Mesenchymal stem cell (in vitro differentiated cells and primary cell): Measurements from ENCODE around the gene TMEM147.

Experiments
- DNase-seq: peaks from one replicate; pipeline ENCODE4 v3.0.0-alpha.2; 2013
- H2AFZ ChIP-seq: one replicate; pipeline ENCODE4 v1.6.1; 2013; ENCODE audit warnings: low read depth, mild to moderate bottlenecking, control low read depth, inconsistent platforms, low read length, moderate library complexity
- H2AK5ac ChIP-seq: 2 replicates; pipeline ENCODE4 v1.6.1; 2013; ENCODE audit warnings: low read length, moderate library complexity, mild to moderate bottlenecking, inconsistent platforms; ENCODE audit not compliant: severe bottlenecking
- H2BK120ac ChIP-seq: one replicate; pipeline ENCODE4 v1.6.1; 2013; ENCODE audit warnings: low read depth, mild to moderate bottlenecking, inconsistent platforms, low read length, moderate library complexity
- H2BK12ac ChIP-seq, 2 experiments: one replicate each; pipeline ENCODE4 v1.6.1; 2013; ENCODE audit warnings: inconsistent platforms in 2 of 2, low read length in 2 of 2, mild to moderate bottlenecking in 2 of 2, moderate library complexity in 2 of 2, control low read depth in 1 of 2
- H2BK15ac ChIP-seq: one replicate; pipeline ENCODE4 v1.6.1; 2013; ENCODE audit warnings: mild to moderate bottlenecking, low read depth, inconsistent platforms; ENCODE audit not compliant: poor library complexity, severe bottlenecking
- H2BK5ac ChIP-seq: 2 replicates; pipeline ENCODE4 v1.6.1; 2013; ENCODE audit warnings: low read depth, mild to moderate bottlenecking, low read length, control low read depth, inconsistent platforms; ENCODE audit not compliant: poor library complexity, severe bottlenecking
- H3K14ac ChIP-seq, 2 experiments: one replicate each; pipeline ENCODE4 v1.6.1; 2013; ENCODE audit warnings: inconsistent platforms in 2 of 2, low read length in 2 of 2, control low read depth in 1 of 2, mild to moderate bottlenecking in 1 of 2, moderate library complexity in 1 of 2
- H3K18ac ChIP-seq, 2 experiments: one replicate each; pipeline ENCODE4 v1.6.1; 2013; ENCODE audit warnings: inconsistent platforms in 2 of 2, low read length in 2 of 2, control low read depth in 1 of 2, low read depth in 1 of 2, mild to moderate bottlenecking in 1 of 2
- H3K23ac ChIP-seq, 2 experiments: one replicate each; pipeline ENCODE4 v1.6.1; 2013; ENCODE audit warnings: inconsistent platforms in 2 of 2, low read length in 2 of 2, mild to moderate bottlenecking in 2 of 2, moderate library complexity in 2 of 2, control low read depth in 1 of 2
- H3K27ac ChIP-seq: 2 replicates; pipeline ENCODE4 v1.5.1; 2013; ENCODE audit warnings: mild to moderate bottlenecking, moderate library complexity, low read length, control low read depth, inconsistent platforms; ENCODE audit not compliant: poor library complexity, severe bottlenecking
- H3K27me3 ChIP-seq, 2 experiments: 2 replicates each; pipeline versions ENCODE4 v1.6.1 to v1.7.0; 2013; ENCODE audit warnings: low read length in 2 of 2, mild to moderate bottlenecking in 2 of 2, moderate library complexity in 2 of 2, control low read depth in 1 of 2, inconsistent platforms in 1 of 2; ENCODE audit not compliant: control insufficient read depth in 1 of 2, insufficient read depth in 1 of 2
- H3K36me3 ChIP-seq, 2 experiments: 2 replicates each; pipeline versions ENCODE4 v1.6.1 to v1.7.0; 2013; ENCODE audit warnings: low read length in 2 of 2, control low read depth in 1 of 2, inconsistent platforms in 1 of 2, low read depth in 1 of 2, mild to moderate bottlenecking in 1 of 2; ENCODE audit not compliant: insufficient read depth in 2 of 2, control insufficient read depth in 1 of 2
- H3K4ac ChIP-seq, 2 experiments: one replicate each; pipeline ENCODE4 v1.6.1; 2013; ENCODE audit warnings: inconsistent platforms in 2 of 2, low read length in 2 of 2, mild to moderate bottlenecking in 2 of 2, moderate library complexity in 2 of 2, control low read depth in 1 of 2, low read depth in 1 of 2
- H3K4me1 ChIP-seq: 2 replicates; pipeline ENCODE4 v1.6.1; 2013; ENCODE audit warnings: low read depth, low read length, control low read depth; ENCODE audit not compliant: control insufficient read depth, insufficient read depth
- H3K4me2 ChIP-seq: 2 replicates; pipeline ENCODE4 v1.6.1; 2013; ENCODE audit warnings: low read length, mild to moderate bottlenecking, inconsistent platforms; ENCODE audit not compliant: poor library complexity, severe bottlenecking
- H3K4me3 ChIP-seq, 2 experiments: 2 replicates each; pipeline versions ENCODE4 v1.5.1 to v1.7.0; 2013; ENCODE audit warnings: low read length in 2 of 2, mild to moderate bottlenecking in 2 of 2, control low read depth in 1 of 2, low read depth in 1 of 2; ENCODE audit not compliant: insufficient read depth in 1 of 2
- H3K79me1 ChIP-seq: replicated peaks from 2 replicates; pipeline ENCODE4 v1.6.1; 2013; ENCODE audit warnings: mild to moderate bottlenecking, control low read depth, low read length, inconsistent platforms; ENCODE audit not compliant: poor library complexity, severe bottlenecking
- H3K9ac ChIP-seq: 2 replicates; pipeline ENCODE4 v1.7.0; 2013; ENCODE audit warnings: mild to moderate bottlenecking, low read length, moderate library complexity
- H3K9me3 ChIP-seq: 2 replicates; pipeline ENCODE4 v1.7.0; 2013; ENCODE audit warnings: mild to moderate bottlenecking, low read length; ENCODE audit not compliant: control insufficient read depth
- H4K8ac ChIP-seq: one replicate; pipeline ENCODE4 v1.6.1; 2013; ENCODE audit warnings: inconsistent platforms, mild to moderate bottlenecking, low read length, moderate library complexity
- H4K91ac ChIP-seq: one replicate; pipeline ENCODE4 v1.6.1; 2013; ENCODE audit warnings: mild to moderate bottlenecking, low read length, inconsistent platforms
- WGBS: methylation state at CpG from one replicate; pipeline ENCODE4 v1.1.7; 2013; ENCODE audit warnings: mixed read lengths; 5-methylcytosine and 5-hydroxymethylcytosine counted together

The TMEM147 gene

DNA sequence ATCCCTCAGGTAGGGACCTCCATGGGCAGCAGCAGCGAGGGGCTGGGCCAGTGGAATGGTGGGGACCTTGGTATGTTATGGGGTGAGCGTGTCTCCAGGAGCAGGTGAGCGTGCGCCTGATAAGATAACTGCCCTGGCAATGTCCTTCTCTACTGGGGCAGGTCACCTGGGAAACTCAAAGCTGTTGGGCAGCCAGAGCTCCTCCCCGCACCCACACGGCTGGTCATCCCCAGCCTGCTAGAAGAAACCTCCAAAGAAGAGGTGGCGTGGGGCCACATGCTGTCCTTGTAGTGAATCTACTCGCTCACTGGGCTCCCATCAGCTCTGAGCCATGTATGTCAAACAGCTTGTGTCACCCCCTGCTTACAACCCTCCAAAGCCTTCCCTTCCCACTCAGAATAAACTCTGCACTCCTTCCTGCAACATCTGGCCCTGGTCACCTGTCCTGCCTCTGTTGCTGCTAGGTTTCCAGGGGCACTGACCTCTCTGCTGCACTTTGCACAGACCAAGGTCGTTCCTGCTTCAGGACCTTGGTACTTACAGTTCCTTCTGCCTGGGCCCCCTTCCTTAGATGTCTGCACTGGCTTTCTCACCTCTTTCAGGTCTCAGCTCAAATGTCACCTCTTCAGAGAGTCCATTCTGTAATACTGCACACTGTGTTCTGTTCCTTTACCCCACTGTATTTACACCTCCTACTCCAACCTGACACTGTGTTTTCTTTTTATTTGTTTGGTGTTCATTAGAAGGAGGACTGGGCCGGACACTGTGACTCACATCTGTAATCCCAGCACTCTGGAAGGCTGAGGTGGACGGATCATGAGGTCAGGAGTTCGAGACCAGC lies 19.8 kb downstream of the TMEM147 start:
- Histone ChIP-seq H2BK5ac (no peak overlapping the region), H3K4me3 (no peak overlapping the region), H2AFZ (no peak overlapping the region), H3K27ac (no peak overlapping the region), H3K23ac (no peak overlapping the region), H4K8ac (no peak overlapping the region), H3K4me1 (no peaks in the 10 kb centered on the region), H4K91ac (no peak overlapping the region), H2BK12ac (no peak overlapping the region), H3K18ac (no peak overlapping the region), H2AK5ac (no peak overlapping the region), H3K4me2 (no peak overlapping the region), H3K4ac (no peak overlapping the region), H2BK120ac (no peak overlapping the region), H3K27me3 (peaks cover 9 to 66% of the 10 kb centered on the region in 2 experiments), H3K9me3 (no peaks in the 10 kb centered on the region), H3K79me1 (no peaks in the 10 kb centered on the region), H3K9ac (no peak overlapping the region), H3K36me3 (no peaks in the 10 kb centered on the region), H3K14ac (no peak overlapping the region), H2BK15ac (no peak overlapping the region)
- 77% methylated on average over 10 of the region's 12 CpGs for WGBS
- no peak for DNase-seq

DNA sequence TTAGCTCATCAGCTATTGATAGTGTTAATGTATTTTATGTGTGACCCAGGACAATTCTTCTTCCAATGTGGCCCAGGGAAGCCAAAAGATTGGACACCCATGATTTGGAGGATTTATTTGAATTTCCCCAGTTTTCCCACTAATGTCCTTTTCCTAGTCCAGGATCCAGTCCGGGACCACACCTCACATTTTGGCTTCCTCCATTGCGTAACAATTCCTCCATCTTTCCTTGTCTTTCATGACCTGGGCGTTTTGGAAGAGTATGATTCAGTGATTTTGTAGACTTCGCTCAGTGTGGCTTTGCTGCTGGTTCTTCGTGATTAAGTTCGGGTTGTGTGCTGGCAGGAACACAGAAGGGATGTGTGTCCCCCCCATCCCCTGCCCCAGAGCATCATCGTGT lies 21.3 kb downstream of the TMEM147 start:
- Histone ChIP-seq H2AFZ (no peak overlapping the region), H4K8ac (no peak overlapping the region), H3K4me2 (no peak overlapping the region), H3K23ac (no peak overlapping the region), H3K9me3 (no peaks in the 10 kb centered on the region), H3K18ac (no peak overlapping the region), H3K27me3 (peaks cover 14 to 67% of the 10 kb centered on the region in 2 experiments), H3K27ac (no peak overlapping the region), H2BK15ac (no peak overlapping the region), H3K14ac (no peak overlapping the region), H3K4me3 (no peak overlapping the region), H2BK120ac (no peak overlapping the region), H2BK12ac (no peak overlapping the region), H3K36me3 (no peaks in the 10 kb centered on the region), H3K4me1 (no peaks in the 10 kb centered on the region), H2AK5ac (no peak overlapping the region), H3K79me1 (no peaks in the 10 kb centered on the region), H4K91ac (no peak overlapping the region), H2BK5ac (no peak overlapping the region), H3K4ac (no peak overlapping the region), H3K9ac (no peak overlapping the region)
- WGBS = 77% methylated on average over 5 of the region's 7 CpGs
- DNase-seq = no peak

DNA sequence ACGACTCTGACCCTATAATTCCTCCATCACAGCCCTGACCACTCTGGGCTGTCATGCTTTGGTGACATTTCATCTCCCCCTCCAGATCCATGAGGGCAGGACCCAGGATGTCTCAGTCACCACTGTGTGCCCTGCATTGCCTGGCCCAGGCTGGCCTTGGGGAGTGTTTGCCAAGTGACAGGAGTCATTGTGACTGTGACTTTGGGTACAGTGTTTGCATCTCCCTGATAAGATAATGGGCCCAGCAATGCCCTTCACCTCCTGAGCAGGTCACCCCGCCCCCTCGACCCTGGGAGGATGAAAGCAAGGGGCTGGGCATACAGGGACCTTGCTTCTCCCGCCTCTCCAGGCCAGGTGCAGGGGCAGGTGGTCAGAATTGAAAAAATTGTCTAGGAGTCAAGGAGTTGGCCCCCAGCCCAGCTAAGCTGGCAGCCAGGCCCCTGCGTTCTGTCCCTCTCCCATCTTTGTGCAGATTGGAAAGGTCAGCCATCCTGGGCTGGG lies 23.9 kb downstream of the TMEM147 start:
- no peak overlapping the region for H3K4me3 ChIP-seq
- H3K23ac ChIP-seq = no peak overlapping the region
- no peak overlapping the region for H2BK120ac ChIP-seq
- 64% methylated on average over 5 of the region's 5 CpGs for WGBS
- no peak overlapping the region for H2BK15ac ChIP-seq
- peak overlapping the region; percentile 31 for H4K8ac ChIP-seq
- no peak overlapping the region for H3K9ac ChIP-seq
- H2BK12ac ChIP-seq = no peak overlapping the region
- H3K9me3 ChIP-seq = no peaks in the 10 kb centered on the region
- H3K36me3 ChIP-seq = no peaks in the 10 kb centered on the region
- no peak overlapping the region for H3K4ac ChIP-seq
- H3K27ac ChIP-seq = no peak overlapping the region
- no peak overlapping the region for H3K18ac ChIP-seq
- no peak overlapping the region for H2BK5ac ChIP-seq
- no peak overlapping the region for H4K91ac ChIP-seq
- peaks cover 10 to 58% of the 10 kb centered on the region in 2 experiments for H3K27me3 ChIP-seq
- H3K79me1 ChIP-seq = no peaks in the 10 kb centered on the region
- H2AFZ ChIP-seq = no peak overlapping the region
- H3K4me2 ChIP-seq = no peak overlapping the region
- DNase-seq = no peak
- no peaks in the 10 kb centered on the region for H3K4me1 ChIP-seq
- no peak overlapping the region for H2AK5ac ChIP-seq
- no peak overlapping the region for H3K14ac ChIP-seq

DNA sequence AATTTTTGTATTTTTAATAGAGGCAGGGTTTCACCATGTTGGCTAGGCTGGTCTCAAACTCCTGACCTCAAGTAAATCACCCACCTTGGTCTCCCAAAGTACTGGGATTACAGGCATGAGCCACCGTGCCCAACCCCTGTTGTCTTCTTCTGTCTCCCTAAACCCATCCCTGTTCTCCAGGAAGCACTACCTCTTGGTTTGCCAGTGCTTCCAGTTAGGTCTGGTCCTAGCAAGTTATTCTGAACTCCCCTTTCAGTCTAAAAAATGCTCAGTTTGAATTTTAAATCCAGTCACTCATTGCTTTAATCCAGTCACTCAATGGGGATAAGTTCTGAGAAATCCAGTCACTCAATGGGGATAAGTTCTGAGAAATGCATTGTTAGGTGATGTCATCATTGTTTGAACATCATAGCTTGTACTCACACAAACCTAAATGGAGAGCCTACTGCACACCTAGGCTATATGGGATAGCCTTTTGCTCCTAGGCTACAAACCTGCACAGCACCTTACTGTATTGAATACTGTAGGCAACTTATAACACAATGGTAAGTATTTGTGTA lies 26.1 kb downstream of the TMEM147 start:
- peaks cover 10 to 45% of the 10 kb centered on the region in 2 experiments for H3K27me3 ChIP-seq
- no peak overlapping the region for H3K9ac ChIP-seq
- H3K36me3 ChIP-seq = no peaks in the 10 kb centered on the region
- H3K79me1 ChIP-seq = no peaks in the 10 kb centered on the region
- H3K27ac ChIP-seq = no peak overlapping the region
- no peak overlapping the region for H2BK120ac ChIP-seq
- H3K4me1 ChIP-seq = no peaks in the 10 kb centered on the region
- H2BK5ac ChIP-seq = no peak overlapping the region
- H2BK12ac ChIP-seq = no peak overlapping the region
- H2AK5ac ChIP-seq = no peak overlapping the region
- H4K8ac ChIP-seq = no peak overlapping the region
- H2AFZ ChIP-seq = no peak overlapping the region
- H3K14ac ChIP-seq = no peak overlapping the region
- no peak overlapping the region for H3K18ac ChIP-seq
- H3K4me2 ChIP-seq = no peak overlapping the region
- H3K4ac ChIP-seq = no peak overlapping the region
- no peak overlapping the region for H4K91ac ChIP-seq
- no peak overlapping the region for H2BK15ac ChIP-seq
- H3K23ac ChIP-seq = no peak overlapping the region
- H3K9me3 ChIP-seq = peaks cover 11% of the 10 kb centered on the region
- 74% methylated on average over 1 of the region's 1 CpG for WGBS
- no peak for DNase-seq
- no peak overlapping the region for H3K4me3 ChIP-seq
